CD4-positive, alpha-beta T cell treated with Interleukin-15 for 1 hour (primary cell): Measurements from ENCODE around the gene SEC61B.
A peak's percentile ranks its signal among the peaks of the same experiment; 100 is the strongest.

ENCODE experiments used
- DNase-seq: peaks from one replicate; pipeline ENCODE4 v3.0.0-alpha.2; 2020

Gene SEC61B

GRCh38 chr9:99239341-99240060 lies 17.4 kb downstream of the SEC61B start:
- DNase-seq: no peak

- DNase-seq: no peak
Measured at GRCh38 chr9:99241106-99241505, 19.0 kb downstream of the SEC61B start.

GRCh38 chr9:99244344-99245260 lies 22.5 kb downstream of the SEC61B start:
- no peak for DNase-seq

- DNase-seq: no peak
Measured at GRCh38 chr9:99249619-99250018, 27.5 kb downstream of the SEC61B start.

GRCh38 chr9:99251157-99251556 lies 29.1 kb downstream of the SEC61B start:
- no peak for DNase-seq

- no peak for DNase-seq
Measured at GRCh38 chr9:99253134-99253533, 31.1 kb downstream of the SEC61B start.

- peak; percentile 58 for DNase-seq
Measured at GRCh38 chr9:99253772-99254431, 31.8 kb downstream of the SEC61B start.

GRCh38 chr9:99255651-99256050 lies 33.6 kb downstream of the SEC61B start:
- no peak for DNase-seq

- no peak for DNase-seq
Measured at GRCh38 chr9:99257723-99258389, 35.8 kb downstream of the SEC61B start.

- peak; percentile 36 for DNase-seq
Measured at GRCh38 chr9:99259231-99259918, 37.3 kb downstream of the SEC61B start.

- DNase-seq: no peak
Measured at GRCh38 chr9:99261923-99262322, 39.8 kb downstream of the SEC61B start.

- no peak for DNase-seq
Measured at GRCh38 chr9:99262949-99263418, 40.9 kb downstream of the SEC61B start.

GRCh38 chr9:99264070-99264680 lies 42.1 kb downstream of the SEC61B start:
- no peak for DNase-seq

- DNase-seq: no peak
Measured at GRCh38 chr9:99265691-99266090, 43.6 kb downstream of the SEC61B start.

- peak; percentile 56 for DNase-seq
Measured at GRCh38 chr9:99266255-99267023, 44.4 kb downstream of the SEC61B start.

GRCh38 chr9:99269416-99269815 lies 47.3 kb downstream of the SEC61B start:
- no peak for DNase-seq

GRCh38 chr9:99270491-99270890 lies 48.4 kb downstream of the SEC61B start:
- DNase-seq: no peak

GRCh38 chr9:99272836-99273235 lies 50.8 kb downstream of the SEC61B start:
- DNase-seq: no peak

- no peak for DNase-seq
Measured at GRCh38 chr9:99274016-99274415, 51.9 kb downstream of the SEC61B start.

GRCh38 chr9:99274495-99274894 lies 52.4 kb downstream of the SEC61B start:
- no peak for DNase-seq
